ENCODE measurements around the gene CMSS1.

CMSS1 gene

DNA sequence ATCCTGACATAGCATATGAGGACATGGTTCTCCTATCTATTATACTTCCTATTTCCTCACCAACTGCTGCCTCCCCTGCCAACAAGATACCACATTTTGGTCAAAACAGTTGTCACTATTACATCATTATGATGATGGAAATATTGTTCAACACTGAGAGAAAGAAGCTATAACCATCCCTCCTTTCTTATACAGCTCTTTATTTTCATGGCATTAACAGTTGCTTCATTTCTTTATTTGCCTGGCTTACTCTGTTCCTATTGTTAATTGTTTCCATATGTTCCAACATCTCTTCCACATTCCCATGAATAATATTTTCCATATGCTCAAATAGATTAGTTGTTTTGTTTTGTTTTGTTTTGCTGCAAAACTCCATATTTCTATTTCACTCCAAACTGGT lies 337.5 kb downstream of the CMSS1 start:
- no peak for FAIRE-seq

GRCh38 chr3:100155590-100155989 lies 337.9 kb downstream of the CMSS1 start:
- no peak for FAIRE-seq

DNA sequence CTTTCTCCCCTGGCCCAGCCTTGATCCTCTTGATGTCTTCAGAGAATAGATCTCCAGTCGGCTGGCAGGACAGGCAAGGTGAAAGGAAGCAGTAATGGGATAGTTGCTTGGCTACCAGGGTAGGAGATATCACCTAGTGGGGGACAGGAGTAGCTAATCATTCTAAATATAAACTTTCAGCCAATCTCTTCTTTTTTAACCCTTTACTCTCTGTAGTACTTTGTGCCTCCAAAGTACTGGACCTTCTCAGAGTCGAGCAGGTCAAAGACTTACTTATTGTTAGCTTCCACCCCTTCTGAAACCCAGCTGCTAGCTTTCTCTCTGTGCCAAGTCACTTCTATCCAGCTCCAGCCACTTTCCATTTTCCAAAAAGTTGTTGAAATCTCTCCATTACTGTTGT lies 340.0 kb downstream of the CMSS1 start:
- FAIRE-seq = no peak

GRCh38 chr3:100158918-100159330 lies 341.3 kb downstream of the CMSS1 start:
- FAIRE-seq = no peak

- no peak for FAIRE-seq
These were observed 341.9 kb downstream of the CMSS1 start for GRCh38 chr3:100159331-100160153.

DNA sequence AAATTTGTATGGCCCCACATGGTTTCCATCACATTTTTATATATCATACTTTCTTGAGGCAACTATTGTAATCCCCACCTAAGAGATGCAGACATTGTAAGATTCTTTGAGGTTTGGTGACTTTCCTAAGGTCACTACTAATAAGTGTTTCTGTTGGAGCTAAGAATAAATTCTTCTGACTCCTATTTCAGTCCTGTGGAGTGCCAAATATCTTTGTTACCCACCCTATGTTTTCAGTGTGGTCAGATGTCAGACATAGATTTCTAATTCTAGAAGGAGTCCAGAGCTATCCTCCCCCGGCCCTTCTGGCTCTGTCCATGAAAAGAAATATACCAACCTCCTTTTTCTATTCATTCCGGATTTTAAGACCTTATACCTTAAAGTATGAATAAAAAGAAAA lies 342.9 kb downstream of the CMSS1 start:
- FAIRE-seq = no peak

GRCh38 chr3:100163787-100164186 lies 346.1 kb downstream of the CMSS1 start:
- FAIRE-seq = no peak

DNA sequence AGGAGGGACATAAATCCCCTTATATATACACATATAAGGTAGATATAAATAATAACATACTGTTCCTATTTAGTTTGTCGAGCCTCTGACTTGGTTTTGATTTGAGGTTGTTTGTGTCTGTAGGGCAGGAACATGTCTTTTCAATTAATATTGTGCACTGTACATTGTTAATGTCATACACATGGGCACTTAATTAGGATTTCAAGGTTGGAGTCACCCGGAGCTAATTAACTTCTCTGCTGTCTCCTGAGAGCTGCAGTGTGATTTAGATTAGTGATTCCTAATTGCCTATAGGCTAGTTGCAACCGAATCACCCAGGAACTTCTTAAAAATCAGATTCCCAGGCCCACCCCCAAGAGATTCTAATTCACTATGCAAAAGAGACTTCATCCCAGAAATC lies 347.1 kb downstream of the CMSS1 start:
- FAIRE-seq = no peak

DNA sequence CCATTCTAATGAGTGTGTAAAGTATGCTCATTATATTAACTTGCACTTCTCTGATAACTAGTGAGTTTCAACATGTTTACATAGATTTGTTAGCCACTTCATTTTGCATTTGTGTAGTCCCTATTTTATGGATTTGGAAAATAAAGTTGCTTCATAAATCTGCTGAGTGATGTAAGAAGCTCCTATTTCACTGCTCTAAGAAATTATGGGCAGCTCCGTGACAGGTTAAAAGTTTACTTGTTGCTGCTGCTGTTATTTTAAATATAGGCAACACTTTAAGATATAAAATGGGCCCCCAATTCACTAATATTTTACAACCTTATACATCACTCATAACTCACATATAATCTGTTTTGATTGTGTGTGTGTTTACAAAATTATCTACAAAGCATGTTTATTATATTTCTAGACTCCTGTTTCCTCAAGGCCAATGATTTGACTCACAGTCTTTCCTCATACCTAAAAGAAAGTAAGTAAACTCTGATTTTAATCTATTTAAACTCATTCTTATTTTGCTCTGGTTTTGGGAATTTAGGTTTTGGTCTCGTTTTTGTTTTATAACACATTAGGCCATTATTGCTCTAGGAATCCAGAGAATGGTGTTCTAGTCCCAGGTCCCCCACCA lies 348.4 kb downstream of the CMSS1 start:
- no peak for FAIRE-seq

- no peak for FAIRE-seq
These were observed 351.7 kb downstream of the CMSS1 start for GRCh38 chr3:100169201-100169920.

GRCh38 chr3:100170486-100170885 lies 352.8 kb downstream of the CMSS1 start:
- no peak for FAIRE-seq

DNA sequence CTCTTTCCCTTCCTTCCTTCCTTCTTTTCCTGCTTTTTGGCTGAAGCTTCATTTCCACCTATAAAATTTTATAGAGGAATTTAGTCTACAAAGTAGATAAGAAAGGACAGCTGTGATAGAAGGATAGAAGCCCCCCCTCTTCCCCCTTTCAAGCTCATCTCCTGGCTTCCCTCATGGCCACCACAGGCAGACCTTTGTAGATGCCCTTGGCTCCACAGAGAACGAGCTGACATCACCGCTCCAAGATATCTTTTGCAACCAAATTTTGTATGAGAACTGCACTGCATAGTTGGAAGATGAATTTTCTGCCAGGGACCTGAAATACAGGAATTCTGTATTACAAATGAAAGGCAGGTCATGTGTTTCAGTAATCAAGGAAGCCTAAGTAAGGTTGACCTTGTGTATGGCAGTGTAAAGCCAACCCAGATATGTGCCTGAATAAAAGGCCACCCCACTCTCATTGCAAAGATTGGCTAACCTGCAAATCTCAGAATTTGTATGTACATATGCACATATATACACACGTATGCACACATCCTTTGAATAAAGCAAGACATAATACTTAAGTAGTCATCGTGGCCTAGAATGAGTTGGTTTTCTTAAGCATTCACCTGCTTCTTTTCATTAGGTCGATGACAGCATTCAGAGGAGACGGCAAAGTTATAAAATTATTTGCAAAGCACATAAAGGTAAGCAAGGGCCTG lies 353.7 kb downstream of the CMSS1 start:
- FAIRE-seq = no peak

DNA sequence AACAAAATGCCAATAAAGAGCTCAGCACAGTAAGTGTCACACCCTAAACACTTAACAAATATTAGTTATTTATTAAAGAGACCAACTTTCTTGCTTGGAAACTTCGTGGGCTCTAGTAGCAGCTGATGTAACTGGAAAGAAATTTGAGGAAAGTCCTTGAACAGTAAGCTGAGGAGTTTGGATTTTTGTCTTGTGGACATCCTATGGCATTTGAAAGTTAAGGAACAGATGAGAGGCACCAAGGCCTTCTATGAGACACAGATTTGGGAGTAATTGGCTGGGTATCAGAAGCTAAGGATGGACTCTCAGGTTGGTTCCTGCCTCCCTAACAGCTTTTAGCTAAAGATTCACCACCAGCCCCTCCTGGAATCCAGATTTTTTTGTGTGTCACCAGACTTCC lies 356.3 kb downstream of the CMSS1 start:
- FAIRE-seq = no peak

DNA sequence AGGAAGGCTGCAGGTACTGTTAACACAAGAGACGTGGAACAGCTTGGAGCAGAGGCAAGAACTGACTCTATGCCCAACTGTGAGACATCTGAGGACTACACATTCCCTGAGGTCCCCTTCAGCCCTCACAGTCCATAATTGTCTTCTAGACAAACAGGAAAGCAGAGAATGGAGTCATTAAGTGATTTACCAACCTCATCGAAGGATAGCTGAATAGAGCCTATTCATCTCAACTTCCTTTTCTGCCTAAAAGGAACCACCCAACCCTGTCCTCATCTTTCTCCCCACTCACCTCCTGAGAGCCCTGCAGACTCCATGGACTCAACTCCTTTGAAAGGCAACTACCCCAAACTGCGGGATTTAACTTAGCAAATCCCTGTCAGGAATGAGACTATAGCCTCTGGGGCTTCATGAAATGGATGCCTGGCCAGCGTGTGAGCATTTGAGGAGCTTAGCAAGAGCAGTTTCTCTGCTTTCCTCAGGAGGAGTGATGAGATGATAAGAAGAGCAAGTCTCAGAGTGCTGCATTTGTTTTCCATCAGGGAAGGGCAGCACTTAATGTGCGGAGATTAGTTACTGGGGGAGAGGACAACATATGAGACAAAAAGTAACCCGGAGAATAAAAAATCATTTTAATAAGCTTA lies 358.1 kb downstream of the CMSS1 start:
- no peak for FAIRE-seq

DNA sequence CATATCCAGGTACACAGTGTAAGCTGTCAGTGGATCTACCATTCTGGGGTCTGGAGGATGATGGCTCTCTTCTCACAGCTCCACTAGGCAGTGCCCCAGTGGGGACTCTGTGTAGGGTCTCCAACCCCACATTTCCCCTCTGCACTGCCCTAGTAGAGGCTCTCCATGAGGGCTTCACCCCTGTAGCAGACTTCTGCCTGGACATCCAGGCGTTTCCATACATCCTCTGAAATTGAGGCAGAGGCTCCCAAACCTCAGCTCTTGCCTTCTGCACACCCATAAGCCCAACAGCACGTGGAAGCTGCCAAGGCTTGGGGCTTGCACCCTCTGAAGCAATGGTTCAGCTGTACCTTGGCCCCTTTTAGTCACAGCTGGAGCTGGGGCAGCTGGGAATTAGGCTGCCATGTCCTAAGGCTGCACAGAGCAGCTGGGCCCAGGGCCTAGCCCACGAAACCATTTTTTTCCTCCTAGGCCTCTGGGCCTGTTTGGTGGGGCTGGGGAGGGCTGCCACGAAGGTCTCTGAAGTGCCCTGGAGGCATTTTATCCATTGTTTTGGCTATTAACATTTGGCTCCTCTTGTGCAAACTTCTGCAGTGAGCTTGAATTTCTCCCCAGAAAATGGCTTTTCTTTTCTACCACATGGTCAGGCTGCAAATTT lies 362.2 kb downstream of the CMSS1 start:
- no peak for FAIRE-seq

GRCh38 chr3:100183608-100184125 lies 366.0 kb downstream of the CMSS1 start:
- FAIRE-seq = no peak

DNA sequence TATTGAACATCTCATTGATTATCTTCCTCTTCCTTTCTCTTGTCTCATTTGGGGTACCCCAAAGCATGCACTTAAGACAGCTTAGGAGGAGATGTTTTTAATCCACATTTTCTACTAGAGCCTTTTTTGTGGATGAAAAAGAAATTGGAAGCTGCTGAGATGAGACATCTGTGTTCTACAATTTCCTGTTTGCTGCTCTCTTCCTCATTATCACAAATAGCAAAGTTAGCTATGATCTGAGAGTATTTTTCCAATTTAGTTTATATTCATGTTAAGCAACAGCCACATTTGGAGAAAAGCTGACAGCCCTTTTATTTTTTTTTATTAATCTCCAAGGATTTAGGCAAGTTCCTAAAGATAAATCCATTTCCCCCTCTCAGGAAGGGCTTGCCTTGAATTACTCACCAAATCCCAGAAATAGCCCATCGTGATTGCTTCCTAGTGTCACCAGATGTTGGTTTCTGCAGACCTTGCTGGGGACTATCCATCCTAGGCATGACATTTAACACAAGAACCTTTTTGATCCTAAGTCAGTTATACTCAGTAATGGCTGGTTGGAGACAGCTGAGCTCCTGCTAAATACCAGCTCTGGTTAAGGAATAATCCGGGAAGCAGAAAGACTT lies 367.4 kb downstream of the CMSS1 start:
- FAIRE-seq = no peak

- no peak for FAIRE-seq
These were observed 368.2 kb downstream of the CMSS1 start for GRCh38 chr3:100185847-100186246.

DNA sequence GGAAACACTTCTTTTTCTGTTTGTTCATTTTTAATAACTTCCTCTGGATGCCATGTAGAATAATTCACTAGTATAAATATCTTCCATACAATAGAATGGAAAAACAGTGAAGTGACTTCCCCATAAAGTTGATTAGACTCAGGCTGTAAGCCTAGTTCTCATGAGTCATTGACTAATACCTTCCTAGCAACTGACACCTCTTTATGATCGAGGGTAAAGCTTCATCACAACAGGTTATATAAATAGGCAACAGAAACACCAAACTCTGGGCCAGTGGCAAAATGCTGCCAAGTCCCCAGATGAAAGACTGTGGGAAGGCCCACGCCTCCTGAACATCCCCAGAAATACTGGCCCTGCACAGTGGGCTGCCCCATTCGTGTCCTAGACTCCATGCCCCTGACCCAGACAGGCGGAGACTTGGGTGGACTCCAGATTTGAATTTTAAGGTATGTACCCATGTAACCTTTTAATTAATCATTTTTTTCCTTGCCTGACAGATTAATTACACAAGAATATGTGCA lies 371.8 kb downstream of the CMSS1 start:
- no peak for FAIRE-seq

DNA sequence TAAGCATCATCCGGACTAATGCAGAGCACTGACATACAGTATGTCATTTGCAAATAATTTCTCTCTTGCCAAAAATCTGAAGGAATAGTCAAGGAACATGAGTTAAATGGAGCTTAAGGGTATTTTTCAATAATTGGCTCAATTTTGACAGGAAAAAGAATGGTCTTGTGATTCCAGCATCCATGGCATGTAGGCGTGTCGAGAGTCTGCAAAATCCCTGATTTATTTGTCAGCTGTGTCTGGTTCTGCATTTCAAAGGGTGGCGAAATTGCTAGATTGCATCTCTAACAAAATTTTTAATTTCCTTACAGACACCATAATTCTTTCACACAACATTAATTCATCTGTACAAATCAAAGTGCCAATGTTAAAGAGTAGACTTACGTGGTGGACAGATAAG lies 377.7 kb downstream of the CMSS1 start:
- FAIRE-seq = no peak

- no peak for FAIRE-seq
These were observed 380.2 kb downstream of the CMSS1 start for GRCh38 chr3:100197876-100198275.
